Fibroblast of mammary gland (primary cell): ENCODE measurements around the gene TNFAIP6.

ENCODE experiments used
- DNase-seq: peaks from one replicate; pipeline ENCODE4 v3.0.0-alpha.2; 2010; ENCODE audit warnings: low read depth
- H3K4me3 ChIP-seq: 2 replicates; pipeline ENCODE4 v1.5.1; 2011; ENCODE audit warnings: low read depth, mild to moderate bottlenecking, low read length, moderate library complexity; ENCODE audit not compliant: control insufficient read depth
- CTCF ChIP-seq: conservative IDR thresholded peaks from 2 replicates; pipeline ENCODE4 v1.5.1; 2011; ENCODE audit warnings: low read depth, low read length, inconsistent platforms; ENCODE audit not compliant: control insufficient read depth, insufficient read depth

Gene TNFAIP6

DNA sequence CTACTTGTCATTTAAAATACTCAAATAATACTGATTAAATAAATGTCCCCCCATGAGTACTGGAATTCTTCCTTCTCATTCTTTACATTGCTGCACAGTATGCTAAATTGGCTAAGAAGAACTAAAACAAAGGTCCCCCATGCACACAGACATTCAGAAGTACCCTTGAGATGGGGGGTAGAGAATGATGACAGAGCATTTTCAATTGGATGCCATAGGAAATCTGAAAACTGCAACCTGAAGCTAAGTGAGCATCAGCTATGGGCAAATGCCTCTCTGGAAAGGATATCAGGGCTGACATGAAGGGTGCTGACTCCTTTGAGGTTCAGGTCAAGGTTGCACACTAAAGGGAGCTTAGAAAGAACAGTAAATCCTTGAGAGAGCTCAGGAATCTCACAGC is 10.1 kb upstream of the TNFAIP6 start:
- DNase-seq, result no peak
- TF ChIP-seq CTCF, result no peak
- H3K4me3 ChIP-seq, result no peak overlapping the region

DNA sequence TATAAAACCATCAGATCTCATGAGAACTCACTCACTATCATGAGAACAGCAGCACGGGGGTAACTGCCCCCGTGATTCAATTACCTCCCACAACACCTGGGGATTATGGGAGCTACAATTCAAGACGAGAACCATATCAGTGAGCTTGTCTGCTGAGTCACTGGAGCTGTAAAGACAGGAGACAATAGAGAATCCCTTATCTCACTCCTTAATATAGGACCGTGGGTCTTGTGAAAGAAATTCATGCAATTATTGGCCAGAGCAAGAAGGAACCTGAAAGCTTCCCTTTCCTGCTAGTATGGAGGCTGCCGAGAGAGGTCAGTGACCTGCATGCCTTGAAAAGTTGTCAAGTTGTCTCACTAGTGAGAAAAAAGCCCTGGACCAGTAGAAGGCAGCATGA is 9.5 kb upstream of the TNFAIP6 start:
- no peak for DNase-seq

GRCh38 chr2:151350579-151351195 is 6.7 kb upstream of the TNFAIP6 start:
- TF ChIP-seq CTCF, result no peak
- no peak overlapping the region for H3K4me3 ChIP-seq
- peak; percentile 60 for DNase-seq

More for the DNA sequence above, 9.5 kb upstream of the TNFAIP6 start:
- no peak for TF ChIP-seq CTCF
- no peak overlapping the region for H3K4me3 ChIP-seq

DNA sequence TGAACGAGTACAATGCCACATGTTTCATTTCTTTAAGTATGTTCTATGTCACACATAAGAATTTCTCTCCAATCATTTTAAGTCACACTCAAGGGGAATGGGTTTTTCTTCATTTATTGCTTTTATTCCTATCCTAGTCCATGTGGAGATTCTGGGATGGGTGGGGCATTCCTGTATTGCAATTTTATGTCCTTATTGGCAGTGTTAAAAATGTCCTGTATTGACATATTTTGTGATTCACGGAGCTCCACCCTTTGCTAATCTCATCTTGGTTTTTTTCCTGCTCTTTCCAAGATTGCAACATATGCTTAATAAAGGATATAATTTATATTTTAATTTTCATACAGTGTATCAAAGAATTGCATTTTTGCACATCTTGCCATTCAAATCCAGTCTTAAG is 3.4 kb upstream of the TNFAIP6 start:
- DNase-seq, result no peak
- TF ChIP-seq CTCF, result no peak
- no peak overlapping the region for H3K4me3 ChIP-seq

- TF ChIP-seq CTCF, result no peak
- no peak overlapping the region for H3K4me3 ChIP-seq
- DNase-seq, result no peak
These were observed 2.6 kb upstream of the TNFAIP6 start for GRCh38 chr2:151354807-151355206.

DNA sequence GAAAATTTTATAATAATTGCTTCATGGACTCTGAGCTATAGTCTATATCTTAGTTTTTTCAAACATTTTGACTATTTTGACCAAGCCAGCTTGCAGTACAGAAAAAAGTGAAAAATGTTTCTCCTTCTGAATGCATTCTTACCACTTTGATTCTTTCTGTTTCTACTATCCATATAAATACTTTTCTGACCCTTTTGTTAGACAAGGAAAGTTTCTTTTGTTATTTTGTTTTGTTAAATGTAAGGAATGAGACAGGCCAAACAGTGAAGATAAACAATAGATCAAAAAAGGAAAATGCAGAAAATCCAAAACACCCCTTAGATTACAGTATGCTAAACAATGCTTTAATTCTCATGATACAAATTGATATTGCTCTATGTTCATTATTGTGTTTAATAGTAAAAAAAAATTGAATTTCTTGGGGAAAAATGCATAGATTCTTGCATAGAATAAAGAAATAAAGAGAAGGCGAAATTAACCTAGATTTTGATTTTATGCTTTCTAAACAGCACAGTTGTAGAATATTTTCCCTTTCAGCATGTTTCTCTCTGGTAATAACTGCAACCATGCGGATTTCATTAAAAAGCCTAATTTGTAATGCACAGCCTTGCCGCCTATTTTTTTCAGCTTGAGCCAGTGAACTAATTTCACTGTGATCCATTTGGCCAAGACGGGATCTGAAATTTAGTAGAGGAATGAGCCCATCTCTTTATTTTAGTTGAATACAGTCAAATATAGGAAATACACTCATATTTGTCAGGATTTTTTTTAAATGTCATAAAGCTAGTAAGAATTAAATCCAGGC is 976 bp downstream of the TNFAIP6 start:
- peak overlapping the region; percentile 56 for H3K4me3 ChIP-seq
- peak; percentile 40 for DNase-seq
- no peak for TF ChIP-seq CTCF
